ENCODE measurements around the gene PPIL1. TPM values are rescaled to one million over a fixed set of nuclear protein-coding genes. Genes with fewer than 3 reads are reported as not detected.

PPIL1 gene
- 10 to 100 TPM; 79.9 to 82.7 (median 81.5) TPM for total RNA-seq

DNA sequence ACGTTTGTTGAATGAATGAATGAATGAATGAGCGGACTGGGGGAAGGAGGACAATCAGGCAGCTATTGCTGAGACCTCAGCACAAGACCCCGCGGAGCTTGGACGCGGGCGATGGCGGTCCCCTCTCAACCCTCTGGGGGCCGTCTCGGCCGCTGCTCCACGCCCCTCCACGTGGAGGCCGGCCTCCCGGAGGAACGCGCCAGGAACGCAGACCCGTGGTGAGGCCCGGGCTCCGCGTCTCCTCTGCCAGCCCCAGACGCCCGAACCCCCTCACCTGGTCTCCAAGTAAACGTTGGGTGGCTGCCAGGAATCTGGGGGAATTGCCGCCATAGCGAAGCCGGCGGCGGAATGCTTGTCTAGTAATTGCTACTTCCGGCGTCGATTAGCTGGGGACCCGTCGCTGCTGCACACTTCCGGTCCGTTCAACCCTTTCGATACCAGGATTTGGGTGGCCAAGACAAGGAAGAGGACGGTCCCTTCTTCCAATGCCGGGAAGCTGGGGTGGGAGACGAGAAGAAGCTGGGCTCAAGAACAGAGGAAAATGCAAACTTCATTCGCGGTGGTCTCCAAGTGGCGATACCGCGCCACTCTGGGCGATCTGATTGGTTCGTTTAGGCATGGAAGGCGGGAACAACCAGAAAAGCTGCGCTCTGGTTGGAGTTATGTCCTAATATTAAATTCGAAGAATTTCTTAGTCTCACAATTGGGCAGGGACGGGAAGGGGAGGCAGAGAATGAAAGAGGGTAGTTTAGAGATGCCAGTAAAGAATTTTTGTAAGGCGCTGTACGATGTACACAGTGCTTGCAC is at the start of gene PPIL1:
Gene PPIL1, minus strand, starts transcription at position 361 of the 807 bp plus-strand sequence. Its CDS starts 31 bp downstream, at position 330.
- peaks cover 26% of the 10 kb centered on the region for H3K4me1 Mint-ChIP-seq (ENCODE audit: low read depth)
- H3K4me3 Mint-ChIP-seq: peak within 1 kb of the TSS; percentile 90
- peak; percentile 77 for DNase-seq
- peaks cover 21% of the 10 kb centered on the region for H3K36me3 Mint-ChIP-seq (ENCODE audit: insufficient read depth)
- ATAC-seq: peak; percentile 91
- H3K27me3 Mint-ChIP-seq (ENCODE audit: low read depth): peaks cover 8% of the 10 kb centered on the region
- H3K9me3 Mint-ChIP-seq: no peaks in the 10 kb centered on the region

- DNase-seq (no peak), ATAC-seq (no peak)
- no peak overlapping the region for H3K4me3 Mint-ChIP-seq
- no peaks in the 10 kb centered on the region for H3K27me3 Mint-ChIP-seq (ENCODE audit: low read depth)
- H3K9me3 Mint-ChIP-seq: no peaks in the 10 kb centered on the region
- H3K36me3 Mint-ChIP-seq (ENCODE audit: insufficient read depth): peaks cover 22% of the 10 kb centered on the region
- peaks cover 2% of the 10 kb centered on the region for H3K4me1 Mint-ChIP-seq (ENCODE audit: low read depth)
Observed at GRCh38 chr6:36924131-36924530, 49.5 kb upstream of the PPIL1 start.

DNA sequence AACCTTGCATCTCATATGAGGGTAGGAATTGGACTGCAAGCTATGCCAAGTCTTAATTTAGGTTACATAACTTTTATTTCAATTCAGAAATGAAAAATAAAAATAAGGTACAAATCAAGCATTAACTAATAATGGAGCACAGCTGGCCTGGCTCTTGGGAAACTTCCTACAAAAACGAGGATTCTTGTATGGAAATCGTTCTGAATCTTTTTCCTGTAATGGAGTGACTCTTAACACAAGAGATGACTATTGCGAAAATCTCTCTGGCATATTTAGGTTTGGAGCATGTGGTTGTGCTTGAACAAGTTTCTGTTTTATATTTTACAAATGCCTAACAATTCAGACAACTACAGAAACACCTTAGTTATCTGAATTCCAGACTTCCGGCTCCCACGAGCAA is 45.9 kb upstream of the PPIL1 start:
- Mint-ChIP-seq H3K4me1 (ENCODE audit: low read depth) (peaks cover 5% of the 10 kb centered on the region), H3K4me3 (no peak overlapping the region), H3K9me3 (no peaks in the 10 kb centered on the region), H3K36me3 (ENCODE audit: insufficient read depth) (peaks cover 24% of the 10 kb centered on the region), H3K27me3 (ENCODE audit: low read depth) (no peaks in the 10 kb centered on the region)
- ATAC-seq: no peak
- no peak for DNase-seq

DNA sequence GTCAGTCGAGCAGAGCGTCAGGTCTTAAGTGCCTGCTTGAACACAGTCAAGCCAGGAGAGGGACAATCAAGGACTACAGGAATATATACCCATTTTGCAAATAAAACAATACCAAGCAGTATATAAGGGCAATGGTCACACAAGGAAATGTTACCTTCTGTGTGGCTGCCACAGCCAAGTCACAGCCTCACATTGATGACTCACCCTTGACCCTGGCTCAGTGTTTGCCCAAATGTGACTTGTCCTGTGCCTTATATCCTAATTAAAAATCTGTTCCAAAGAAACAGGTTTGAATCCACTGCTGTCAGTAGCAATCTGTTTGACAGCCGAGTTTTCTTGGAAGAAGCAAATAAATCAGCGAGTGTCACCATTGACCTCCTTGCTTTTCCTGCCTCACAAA is 45.4 kb upstream of the PPIL1 start:
- Mint-ChIP-seq H3K4me3 (no peak overlapping the region), H3K9me3 (no peaks in the 10 kb centered on the region), H3K27me3 (ENCODE audit: low read depth) (no peaks in the 10 kb centered on the region), H3K36me3 (ENCODE audit: insufficient read depth) (peaks cover 24% of the 10 kb centered on the region), H3K4me1 (ENCODE audit: low read depth) (peaks cover 7% of the 10 kb centered on the region)
- no peak for DNase-seq
- ATAC-seq: no peak

GRCh38 chr6:36917541-36918193 is 43.1 kb upstream of the PPIL1 start:
- DNase-seq (no peak), ATAC-seq (no peak)
- Mint-ChIP-seq H3K36me3 (ENCODE audit: insufficient read depth) (peaks cover 26% of the 10 kb centered on the region), H3K27me3 (ENCODE audit: low read depth) (no peaks in the 10 kb centered on the region), H3K4me1 (ENCODE audit: low read depth) (peaks cover 27% of the 10 kb centered on the region), H3K4me3 (no peak overlapping the region), H3K9me3 (no peaks in the 10 kb centered on the region)

DNA sequence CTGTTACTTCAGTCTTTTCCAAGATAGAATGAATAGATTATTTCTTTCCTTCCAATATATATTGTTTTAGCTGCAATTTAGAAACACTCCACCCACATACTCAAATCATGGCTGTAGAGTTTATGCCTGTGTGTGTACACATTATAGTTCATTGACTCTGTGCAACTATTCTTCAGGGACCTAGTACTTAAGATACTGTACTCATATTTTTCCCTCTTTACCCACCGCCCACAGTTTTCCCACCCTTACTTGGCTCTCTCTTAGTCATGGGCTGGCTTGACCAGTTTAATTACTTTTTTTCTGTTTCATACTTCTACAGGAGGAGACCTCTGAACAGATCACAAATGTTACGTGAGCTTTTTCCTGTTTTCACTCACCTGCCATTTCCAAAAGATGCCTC is 41.5 kb upstream of the PPIL1 start:
- H3K27me3 Mint-ChIP-seq (ENCODE audit: low read depth): no peaks in the 10 kb centered on the region
- peaks cover 40% of the 10 kb centered on the region for H3K4me1 Mint-ChIP-seq (ENCODE audit: low read depth)
- no peaks in the 10 kb centered on the region for H3K9me3 Mint-ChIP-seq
- DNase-seq: no peak
- H3K36me3 Mint-ChIP-seq (ENCODE audit: insufficient read depth): peaks cover 26% of the 10 kb centered on the region
- H3K4me3 Mint-ChIP-seq: no peak overlapping the region
- ATAC-seq: no peak

- H3K27me3 Mint-ChIP-seq (ENCODE audit: low read depth): no peaks in the 10 kb centered on the region
- ATAC-seq: no peak
- no peak for DNase-seq
- peaks cover 25% of the 10 kb centered on the region for H3K36me3 Mint-ChIP-seq (ENCODE audit: insufficient read depth)
- no peaks in the 10 kb centered on the region for H3K9me3 Mint-ChIP-seq
- H3K4me1 Mint-ChIP-seq (ENCODE audit: low read depth): peaks cover 44% of the 10 kb centered on the region
- no peak overlapping the region for H3K4me3 Mint-ChIP-seq
Observed at GRCh38 chr6:36915599-36915998, 41.0 kb upstream of the PPIL1 start.

DNA sequence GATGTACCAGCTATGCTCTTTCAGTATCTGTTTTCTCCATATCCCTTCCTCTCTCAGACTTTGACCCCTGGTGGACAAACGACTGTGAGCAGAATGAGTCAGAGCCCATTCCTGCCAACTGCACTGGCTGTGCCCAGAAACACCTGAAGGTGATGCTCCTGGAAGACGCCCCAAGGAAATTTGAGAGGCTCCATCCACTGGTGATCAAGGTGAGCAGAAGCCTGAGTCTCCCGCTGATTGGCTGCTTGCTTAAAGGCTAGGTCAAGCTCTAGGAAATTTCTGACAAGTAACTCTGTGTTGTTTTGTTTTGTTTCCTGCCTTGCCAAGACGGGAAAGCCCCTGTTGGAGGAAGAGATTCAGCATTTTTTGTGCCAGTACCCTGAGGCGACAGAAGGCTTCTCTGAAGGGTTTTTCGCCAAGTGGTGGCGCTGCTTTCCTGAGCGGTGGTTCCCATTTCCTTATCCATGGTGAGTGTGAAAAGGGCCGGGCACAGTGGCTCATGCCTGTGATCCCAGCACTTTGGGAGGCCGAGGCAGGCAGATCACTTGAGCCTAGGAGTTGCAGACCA is 39.7 kb upstream of the PPIL1 start:
- H3K4me1 Mint-ChIP-seq (ENCODE audit: low read depth): peaks cover 44% of the 10 kb centered on the region
- ATAC-seq (no peak), DNase-seq (no peak)

GRCh38 chr6:36913082-36913481 is 38.5 kb upstream of the PPIL1 start:
- Mint-ChIP-seq H3K9me3 (no peaks in the 10 kb centered on the region), H3K27me3 (ENCODE audit: low read depth) (no peaks in the 10 kb centered on the region), H3K4me3 (peak overlapping the region; percentile 60), H3K36me3 (ENCODE audit: insufficient read depth) (peaks cover 23% of the 10 kb centered on the region), H3K4me1 (ENCODE audit: low read depth) (peaks cover 46% of the 10 kb centered on the region)
- ATAC-seq (no peak), DNase-seq (no peak)

More for the DNA sequence above, 39.7 kb upstream of the PPIL1 start:
- peak overlapping the region; percentile 54 for H3K4me3 Mint-ChIP-seq
- H3K27me3 Mint-ChIP-seq (ENCODE audit: low read depth): no peaks in the 10 kb centered on the region
- peaks cover 21% of the 10 kb centered on the region for H3K36me3 Mint-ChIP-seq (ENCODE audit: insufficient read depth)
- no peaks in the 10 kb centered on the region for H3K9me3 Mint-ChIP-seq

- ATAC-seq (peak; percentile 90 to 92), DNase-seq (peak; percentile 42)
- H3K36me3 Mint-ChIP-seq (ENCODE audit: insufficient read depth): peaks cover 26% of the 10 kb centered on the region
- no peaks in the 10 kb centered on the region for H3K27me3 Mint-ChIP-seq (ENCODE audit: low read depth)
- H3K4me1 Mint-ChIP-seq (ENCODE audit: low read depth): peaks cover 48% of the 10 kb centered on the region
- H3K4me3 Mint-ChIP-seq: peak overlapping the region; percentile 60
- no peaks in the 10 kb centered on the region for H3K9me3 Mint-ChIP-seq
Observed at GRCh38 chr6:36912586-36912985, 38.0 kb upstream of the PPIL1 start.

GRCh38 chr6:36912030-36912454 is 37.4 kb upstream of the PPIL1 start:
- H3K4me3 Mint-ChIP-seq: peak overlapping the region; percentile 60
- peaks cover 48% of the 10 kb centered on the region for H3K4me1 Mint-ChIP-seq (ENCODE audit: low read depth)
- ATAC-seq (peak; percentile 63 to 66), DNase-seq (no peak)
- H3K9me3 Mint-ChIP-seq: no peaks in the 10 kb centered on the region
- H3K27me3 Mint-ChIP-seq (ENCODE audit: low read depth): no peaks in the 10 kb centered on the region
- peaks cover 27% of the 10 kb centered on the region for H3K36me3 Mint-ChIP-seq (ENCODE audit: insufficient read depth)

DNA sequence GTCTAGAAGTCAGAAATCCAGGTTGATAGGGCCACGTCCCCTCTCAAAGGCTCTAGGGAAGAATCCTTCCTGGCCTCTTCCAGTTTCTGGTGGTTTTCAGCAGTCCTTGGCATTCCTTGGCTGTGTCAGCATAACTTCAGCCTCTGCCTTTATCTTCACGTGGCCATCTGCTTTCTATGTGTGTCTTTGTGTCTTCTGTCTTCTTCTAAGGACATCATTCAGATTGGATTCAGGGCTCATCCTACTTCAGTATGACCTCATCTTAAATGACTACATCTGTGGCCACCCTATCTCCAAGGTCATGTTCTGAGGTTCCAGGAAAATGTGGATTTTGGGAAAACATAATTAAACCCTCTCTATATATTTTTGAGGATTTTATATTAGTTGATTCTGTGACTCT is 34.1 kb upstream of the PPIL1 start:
- H3K4me3 Mint-ChIP-seq: no peak overlapping the region
- no peak for DNase-seq
- no peaks in the 10 kb centered on the region for H3K27me3 Mint-ChIP-seq (ENCODE audit: low read depth)
- peaks cover 33% of the 10 kb centered on the region for H3K4me1 Mint-ChIP-seq (ENCODE audit: low read depth)
- H3K36me3 Mint-ChIP-seq (ENCODE audit: insufficient read depth): peaks cover 27% of the 10 kb centered on the region
- no peak for ATAC-seq
- H3K9me3 Mint-ChIP-seq: no peaks in the 10 kb centered on the region

- DNase-seq: no peak
- no peak for ATAC-seq
- no peaks in the 10 kb centered on the region for H3K9me3 Mint-ChIP-seq
- H3K4me3 Mint-ChIP-seq: no peak overlapping the region
- H3K27me3 Mint-ChIP-seq (ENCODE audit: low read depth): no peaks in the 10 kb centered on the region
- peaks cover 26% of the 10 kb centered on the region for H3K4me1 Mint-ChIP-seq (ENCODE audit: low read depth)
- peaks cover 31% of the 10 kb centered on the region for H3K36me3 Mint-ChIP-seq (ENCODE audit: insufficient read depth)
Observed at GRCh38 chr6:36907781-36908180, 33.2 kb upstream of the PPIL1 start.

- DNase-seq (no peak), ATAC-seq (no peak)
- H3K9me3 Mint-ChIP-seq: no peaks in the 10 kb centered on the region
- H3K4me1 Mint-ChIP-seq (ENCODE audit: low read depth): peaks cover 15% of the 10 kb centered on the region
- no peaks in the 10 kb centered on the region for H3K27me3 Mint-ChIP-seq (ENCODE audit: low read depth)
- no peak overlapping the region for H3K4me3 Mint-ChIP-seq
- H3K36me3 Mint-ChIP-seq (ENCODE audit: insufficient read depth): peaks cover 33% of the 10 kb centered on the region
Observed at GRCh38 chr6:36906539-36907325, 32.1 kb upstream of the PPIL1 start.

All from activated T-cell treated with anti-CD3 and anti-CD28 coated beads, Interleukin-2, amount 50 U/mL, for 4 hours (primary cell).